ENCODE data around the gene PUM1. TPM values are rescaled to one million over a fixed set of nuclear protein-coding genes. Genes with fewer than 3 reads are reported as not detected.
"Not testable (repeated sequence)": the region's sequence is repeated elsewhere in the genome, so short reads cannot be mapped to it uniquely, and the experiment has no call there.

Gene PUM1
- total RNA-seq, 1 donor from 2014 or later, result 137 TPM

DNA sequence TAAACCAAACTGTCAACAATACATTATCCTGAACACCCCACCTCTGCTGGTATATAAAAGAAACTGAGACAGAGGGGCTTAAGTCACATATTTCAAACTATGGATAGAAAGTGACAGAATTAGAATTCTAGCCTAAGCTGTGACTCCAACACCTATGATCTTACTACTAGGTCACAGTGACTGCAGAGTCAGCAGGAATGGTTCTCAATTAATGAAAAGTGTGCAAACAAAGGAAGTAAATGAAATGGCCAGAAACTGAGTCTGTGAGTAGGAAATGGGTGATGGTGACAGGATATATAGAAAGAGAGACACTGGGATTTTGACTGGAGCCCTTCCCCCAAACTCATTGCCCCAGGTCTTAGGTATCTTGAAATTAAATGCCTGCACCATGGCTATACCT is 118.3 kb downstream of the PUM1 start:
- Mint-ChIP-seq H3K36me3 (ENCODE audit: low read depth) (peaks cover 84% of the 10 kb centered on the region), H3K4me3 (no peak overlapping the region), H3K27ac (no peak overlapping the region), H3K9me3 (no peaks in the 10 kb centered on the region), H3K4me1 (peaks cover 4% of the 10 kb centered on the region), H3K27me3 (no peaks in the 10 kb centered on the region)
- CTCF ChIA-PET, result no interaction called here
- DNase-seq, result no peak
- ATAC-seq (ENCODE audit: low read depth), result no peak
- TF ChIP-seq, protein P1, sequence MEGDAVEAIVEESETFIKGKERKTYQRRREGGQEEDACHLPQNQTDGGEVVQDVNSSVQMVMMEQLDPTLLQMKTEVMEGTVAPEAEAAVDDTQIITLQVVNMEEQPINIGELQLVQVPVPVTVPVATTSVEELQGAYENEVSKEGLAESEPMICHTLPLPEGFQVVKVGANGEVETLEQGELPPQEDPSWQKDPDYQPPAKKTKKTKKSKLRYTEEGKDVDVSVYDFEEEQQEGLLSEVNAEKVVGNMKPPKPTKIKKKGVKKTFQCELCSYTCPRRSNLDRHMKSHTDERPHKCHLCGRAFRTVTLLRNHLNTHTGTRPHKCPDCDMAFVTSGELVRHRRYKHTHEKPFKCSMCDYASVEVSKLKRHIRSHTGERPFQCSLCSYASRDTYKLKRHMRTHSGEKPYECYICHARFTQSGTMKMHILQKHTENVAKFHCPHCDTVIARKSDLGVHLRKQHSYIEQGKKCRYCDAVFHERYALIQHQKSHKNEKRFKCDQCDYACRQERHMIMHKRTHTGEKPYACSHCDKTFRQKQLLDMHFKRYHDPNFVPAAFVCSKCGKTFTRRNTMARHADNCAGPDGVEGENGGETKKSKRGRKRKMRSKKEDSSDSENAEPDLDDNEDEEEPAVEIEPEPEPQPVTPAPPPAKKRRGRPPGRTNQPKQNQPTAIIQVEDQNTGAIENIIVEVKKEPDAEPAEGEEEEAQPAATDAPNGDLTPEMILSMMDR (IDR thresholded peaks at IDR 0.05), result no peak
- POLR2A ChIA-PET, result interaction anchor here (0.6 kb wide), 1 partner anchor 12 kb away, joined by 3 read pairs; no protein-coding TSS in a partner anchor
- intact Hi-C loops (cut with micrococcal nuclease), result no loop called here

DNA sequence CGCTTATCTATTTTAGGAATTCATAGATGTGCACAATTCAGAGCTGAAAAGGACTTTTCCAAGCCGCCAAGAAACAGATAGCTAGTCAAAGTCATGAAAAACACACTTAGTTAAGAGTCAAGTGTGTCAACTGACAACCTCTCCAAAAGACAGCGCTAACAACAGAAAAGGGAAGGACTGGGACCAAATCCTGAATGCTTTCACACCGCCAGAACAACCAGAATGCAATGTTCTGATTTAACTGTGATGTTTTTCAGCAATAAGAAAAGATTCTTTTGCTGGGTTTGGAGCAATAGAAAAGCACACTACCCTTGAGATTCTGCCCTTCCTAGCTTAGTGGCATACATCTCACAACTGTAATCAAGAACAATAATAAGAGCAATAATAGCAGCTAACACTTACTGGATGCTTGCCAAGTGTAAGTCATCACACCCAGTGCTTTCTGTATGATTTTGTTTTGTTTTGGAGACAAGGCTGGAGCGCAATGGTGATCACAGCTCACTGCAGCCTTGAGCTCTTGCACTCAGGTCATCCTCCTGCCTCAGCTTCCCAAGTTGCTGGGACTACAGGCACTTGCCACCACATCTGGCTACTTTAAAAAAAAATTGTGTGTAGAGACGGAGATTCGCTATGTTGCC is 123.1 kb downstream of the PUM1 start:
- Mint-ChIP-seq H3K4me3 (no peak overlapping the region), H3K27me3 (no peaks in the 10 kb centered on the region), H3K36me3 (ENCODE audit: low read depth) (peaks cover 81% of the 10 kb centered on the region), H3K4me1 (no peaks in the 10 kb centered on the region), H3K9me3 (no peaks in the 10 kb centered on the region), H3K27ac (no peak overlapping the region)
- intact Hi-C loops (cut with micrococcal nuclease), result no loop called here
- ATAC-seq (ENCODE audit: low read depth) (no peak), DNase-seq (no peak)
- ChIA-PET POLR2A (interaction anchor here (0.6 to 1.0 kb wide), 2 partner anchors 10 to 217 kb away, joined by 3 read pairs; no protein-coding TSS in a partner anchor), CTCF (no interaction called here)
- TF ChIP-seq, protein P1 (IDR thresholded peaks at IDR 0.05), result no peak

DNA sequence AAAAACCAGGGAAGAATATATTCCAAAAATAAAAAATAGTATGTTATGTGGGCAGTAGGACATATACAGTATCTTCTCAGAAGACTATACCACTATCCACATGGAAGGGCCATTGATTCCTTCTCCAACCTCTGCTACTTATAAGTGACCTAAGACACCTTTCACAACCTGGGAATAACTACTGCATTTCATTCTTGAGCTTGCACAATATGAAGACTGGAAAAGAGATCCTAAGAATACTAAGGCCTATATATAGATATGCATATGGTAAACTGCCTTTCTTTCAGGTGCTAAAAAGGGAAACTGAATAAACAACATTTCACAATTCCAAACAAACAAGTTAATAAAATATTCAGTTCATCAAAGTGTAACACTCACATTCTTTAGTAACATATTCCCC is 125.0 kb downstream of the PUM1 start:
- ChIA-PET POLR2A (no interaction called here), CTCF (no interaction called here)
- H3K4me1 Mint-ChIP-seq, result peaks cover 6% of the 10 kb centered on the region
- H3K4me3 Mint-ChIP-seq, result no peak overlapping the region
- TF ChIP-seq, protein P1 (IDR thresholded peaks at IDR 0.05), result no peak
- intact Hi-C loops (cut with micrococcal nuclease), result no loop called here
- DNase-seq (no peak), ATAC-seq (ENCODE audit: low read depth) (no peak)
- H3K9me3 Mint-ChIP-seq, result no peaks in the 10 kb centered on the region
- H3K27me3 Mint-ChIP-seq, result no peaks in the 10 kb centered on the region
- no peak overlapping the region for H3K27ac Mint-ChIP-seq
- H3K36me3 Mint-ChIP-seq (ENCODE audit: low read depth), result peaks cover 83% of the 10 kb centered on the region

DNA sequence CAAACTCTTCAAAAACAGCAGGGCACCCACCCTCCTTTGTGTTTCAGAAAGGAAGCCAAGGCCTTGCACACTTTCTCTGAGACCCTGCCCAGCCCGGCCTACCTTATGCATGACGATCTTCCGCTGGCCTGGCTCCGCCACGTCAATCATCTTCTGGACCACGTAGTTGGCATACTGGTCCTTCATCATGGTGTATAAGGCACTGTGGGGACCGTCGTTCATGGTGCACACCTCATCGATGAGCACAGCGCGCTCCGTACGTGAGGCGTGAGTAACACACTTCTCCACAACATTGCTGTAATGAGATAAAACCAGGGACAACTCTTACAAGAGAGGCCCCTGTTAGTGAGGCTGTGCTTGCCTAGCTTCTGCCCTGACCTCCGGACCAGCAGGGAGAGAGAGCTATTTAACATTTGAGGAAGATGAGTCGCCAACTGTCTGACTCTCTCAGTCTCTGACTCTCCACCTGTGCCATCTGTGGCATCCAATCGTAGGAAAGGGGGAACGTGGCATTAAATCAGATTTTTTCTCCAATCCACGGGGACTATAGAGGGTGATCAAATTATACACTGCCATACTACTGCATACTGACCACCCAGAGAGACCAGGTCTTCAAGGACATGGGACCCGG is 128.9 kb downstream of the PUM1 start:
- DNase-seq, result no peak
- CTCF ChIA-PET, result no interaction called here
- no peak overlapping the region for H3K4me3 Mint-ChIP-seq
- H3K36me3 Mint-ChIP-seq (ENCODE audit: low read depth), result peaks cover 87% of the 10 kb centered on the region
- no peaks in the 10 kb centered on the region for H3K27me3 Mint-ChIP-seq
- peaks cover 20% of the 10 kb centered on the region for H3K4me1 Mint-ChIP-seq
- H3K9me3 Mint-ChIP-seq, result no peaks in the 10 kb centered on the region
- POLR2A ChIA-PET, result interaction anchor here (0.6 kb wide), 1 partner anchor 9 kb away, joined by 3 read pairs; no protein-coding TSS in a partner anchor
- TF ChIP-seq, protein P1 (IDR thresholded peaks at IDR 0.05), result no peak
- intact Hi-C loops (cut with micrococcal nuclease), result no loop called here
- H3K27ac Mint-ChIP-seq, result no peak overlapping the region
- ATAC-seq (ENCODE audit: low read depth), result no peak

DNA sequence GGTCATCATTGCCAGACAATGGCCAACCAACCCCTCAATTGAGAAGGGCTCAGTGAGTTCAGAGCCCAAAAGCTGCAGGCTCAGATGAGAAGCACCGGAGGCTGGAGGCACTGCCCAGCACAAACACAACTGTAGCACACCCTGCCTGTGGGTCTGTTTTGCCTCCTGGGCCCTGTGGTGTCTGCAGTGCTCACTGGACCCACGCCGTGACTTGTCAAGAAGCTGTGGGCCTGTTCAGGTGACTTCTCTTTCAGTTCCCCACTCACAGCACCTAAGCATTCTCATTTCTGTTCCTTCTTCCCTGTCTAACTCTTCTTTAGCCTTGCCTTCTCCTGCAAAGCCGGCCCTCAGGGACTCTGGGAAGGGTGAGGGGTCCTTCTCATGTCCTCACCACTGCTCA is 129.8 kb downstream of the PUM1 start:
- CTCF ChIA-PET; DNase-seq; H3K27me3 Mint-ChIP-seq; ATAC-seq (ENCODE audit: low read depth); POLR2A ChIA-PET; H3K27ac Mint-ChIP-seq; H3K4me3 Mint-ChIP-seq; H3K9me3 Mint-ChIP-seq; intact Hi-C loops (cut with micrococcal nuclease): not testable (repeated sequence)
- H3K36me3 Mint-ChIP-seq (ENCODE audit: low read depth), result peaks cover 86% of the 10 kb centered on the region
- H3K4me1 Mint-ChIP-seq, result peaks cover 20% of the 10 kb centered on the region
